ENCODE measurements around the gene SCN3A.

SCN3A gene

GRCh38 chr2:165203689-165204559 lies at the start of gene SCN3A:
TSS of gene SCN3A (minus strand) at chr2:165204050. CDS start at chr2:165176394, 27,656 bp downstream.
- DNase-seq (ENCODE audit: low read depth) = no peak

GRCh38 chr2:165253178-165253577 lies 49.3 kb upstream of the SCN3A start:
- no peak for DNase-seq (ENCODE audit: low read depth)

GRCh38 chr2:165251366-165251765 lies 47.5 kb upstream of the SCN3A start:
- no peak for DNase-seq (ENCODE audit: low read depth)

- no peak for DNase-seq (ENCODE audit: low read depth)
Observed at GRCh38 chr2:165248238-165248637, 44.4 kb upstream of the SCN3A start.

- no peak for DNase-seq (ENCODE audit: low read depth)
Observed at GRCh38 chr2:165245081-165245793, 41.4 kb upstream of the SCN3A start.

GRCh38 chr2:165240916-165241315 lies 37.1 kb upstream of the SCN3A start:
- no peak for DNase-seq (ENCODE audit: low read depth)

GRCh38 chr2:165239856-165240515 lies 36.1 kb upstream of the SCN3A start:
- no peak for DNase-seq (ENCODE audit: low read depth)

- DNase-seq (ENCODE audit: low read depth) = no peak
Observed at GRCh38 chr2:165239230-165239629, 35.4 kb upstream of the SCN3A start, which contains the start of gene SCN2A. TSS of gene SCN2A (plus strand) at chr2:165239414. CDS start at chr2:165295824, 56,410 bp downstream.

GRCh38 chr2:165238295-165238694 lies 34.4 kb upstream of the SCN3A start:
- DNase-seq (ENCODE audit: low read depth) = no peak

- DNase-seq (ENCODE audit: low read depth) = no peak
Observed at GRCh38 chr2:165237056-165237455, 33.2 kb upstream of the SCN3A start.

- no peak for DNase-seq (ENCODE audit: low read depth)
Observed at GRCh38 chr2:165227571-165227970, 23.7 kb upstream of the SCN3A start.

GRCh38 chr2:165224941-165225340 lies 21.1 kb upstream of the SCN3A start:
- DNase-seq (ENCODE audit: low read depth) = no peak

GRCh38 chr2:165219481-165219880 lies 15.6 kb upstream of the SCN3A start:
- no peak for DNase-seq (ENCODE audit: low read depth)

- no peak for DNase-seq (ENCODE audit: low read depth)
Observed at GRCh38 chr2:165214093-165214492, 10.2 kb upstream of the SCN3A start.

GRCh38 chr2:165208094-165208493 lies 4.2 kb upstream of the SCN3A start:
- DNase-seq (ENCODE audit: low read depth) = no peak

- DNase-seq (ENCODE audit: low read depth) = no peak
Observed at GRCh38 chr2:165205865-165206264, 2.0 kb upstream of the SCN3A start.

GRCh38 chr2:165202239-165202638 lies 1.6 kb downstream of the SCN3A start:
- DNase-seq (ENCODE audit: low read depth) = no peak

- DNase-seq (ENCODE audit: low read depth) = no peak
Observed at GRCh38 chr2:165198181-165198580, 5.7 kb downstream of the SCN3A start.

- no peak for DNase-seq (ENCODE audit: low read depth)
Observed at GRCh38 chr2:165197346-165197745, 6.5 kb downstream of the SCN3A start.

- DNase-seq (ENCODE audit: low read depth) = no peak
Observed at GRCh38 chr2:165196411-165196810, 7.4 kb downstream of the SCN3A start.

GRCh38 chr2:165193178-165193777 lies 10.6 kb downstream of the SCN3A start:
- no peak for DNase-seq (ENCODE audit: low read depth)

- no peak for DNase-seq (ENCODE audit: low read depth)
Observed at GRCh38 chr2:165192729-165193128, 11.1 kb downstream of the SCN3A start.

Data from activated gamma-delta T cell treated with anti-CD3 and anti-CD28 coated beads, Interleukin-2, amount 50 U/mL, for 16 hours (primary cell).